HL-60 (cell line): ENCODE results near the gene FBN2.

Experiments
- DNase-seq, 2 experiments: peaks; one replicate each; pipeline ENCODE4 v3.0.0-alpha.2; 2010 to 2020; ENCODE audit warnings: low read depth in 1 of 2, low spot score in 1 of 2
- H3K27ac ChIP-seq: fragments of 250-450 bp; sonication (Bioruptor Pico); replicated peaks from 2 replicates; pipeline ENCODE4 v1.5.1; 2020; ENCODE audit warnings: mild to moderate bottlenecking, moderate library complexity
- H3K27me3 ChIP-seq: fragments of 250-450 bp; sonication (Bioruptor Pico); 2 replicates; pipeline ENCODE4 v1.5.1; 2021; ENCODE audit warnings: mild to moderate bottlenecking, moderate library complexity; ENCODE audit not compliant: insufficient read depth, poor library complexity, severe bottlenecking
- H3K4me3 ChIP-seq: replicated peaks from 2 replicates; pipeline ENCODE4 v1.5.1; 2011; ENCODE audit warnings: mild to moderate bottlenecking, control low read depth, low read length; ENCODE audit not compliant: insufficient read depth
- CTCF ChIP-seq: IDR thresholded peaks from one replicate; pipeline ENCODE4 v1.5.1; 2011; ENCODE audit warnings: low read length, control low read depth, inconsistent platforms; ENCODE audit not compliant: insufficient read depth
- GABPA ChIP-seq: IDR thresholded peaks from 2 replicates; pipeline ENCODE4 v1.6.1; 2012; ENCODE audit warnings: low read depth
- POLR2AphosphoS5 ChIP-seq: IDR thresholded peaks from 2 replicates; pipeline ENCODE4 v1.6.1; 2012; ENCODE audit warnings: low read depth
- REST ChIP-seq: IDR thresholded peaks from 2 replicates; pipeline ENCODE4 v1.6.1; 2012; ENCODE audit warnings: low read depth; ENCODE audit not compliant: insufficient replicate concordance
- SPI1 ChIP-seq: IDR thresholded peaks from 2 replicates; pipeline ENCODE4 v1.6.1; 2012; ENCODE audit warnings: low read depth, mild to moderate bottlenecking, borderline replicate concordance

The FBN2 gene

GRCh38 chr5:128213340-128213739 is 324.7 kb downstream of the FBN2 start:
- Histone ChIP-seq H3K4me3 (no peak overlapping the region), H3K27ac (no peak overlapping the region), H3K27me3 (no peaks in the 10 kb centered on the region)
- peak in 1 of 2 experiments; percentile 27 for DNase-seq
- TF ChIP-seq POLR2AphosphoS5: no peak
- TF ChIP-seq SPI1: no peak
- TF ChIP-seq GABPA: no peak
- no peak for TF ChIP-seq REST
- TF ChIP-seq CTCF: no peak

- Histone ChIP-seq H3K27me3 (no peaks in the 10 kb centered on the region), H3K4me3 (no peak overlapping the region), H3K27ac (no peak overlapping the region)
- no peak for DNase-seq
- TF ChIP-seq CTCF: no peak
- no peak for TF ChIP-seq POLR2AphosphoS5
- TF ChIP-seq GABPA: no peak
- TF ChIP-seq SPI1: no peak
- TF ChIP-seq REST: no peak
These were observed 325.7 kb downstream of the FBN2 start for GRCh38 chr5:128212191-128212806.

GRCh38 chr5:128208436-128208835 is 329.6 kb downstream of the FBN2 start:
- TF ChIP-seq REST (no peak), CTCF (no peak), SPI1 (no peak), POLR2AphosphoS5 (no peak), GABPA (no peak)
- DNase-seq: no peak
- no peak overlapping the region for H3K27ac ChIP-seq
- no peak overlapping the region for H3K4me3 ChIP-seq
- no peaks in the 10 kb centered on the region for H3K27me3 ChIP-seq
